Measurements from ENCODE around the gene IKZF4.

IKZF4 gene

GRCh38 chr12:56082967-56083366 lies 62.1 kb downstream of the IKZF4 start:
- DNase-seq (ENCODE audit: low read depth in 2 of 2): no peak

GRCh38 chr12:56084958-56085543 lies 64.2 kb downstream of the IKZF4 start:
- no peak for DNase-seq (ENCODE audit: low read depth in 2 of 2)

DNA sequence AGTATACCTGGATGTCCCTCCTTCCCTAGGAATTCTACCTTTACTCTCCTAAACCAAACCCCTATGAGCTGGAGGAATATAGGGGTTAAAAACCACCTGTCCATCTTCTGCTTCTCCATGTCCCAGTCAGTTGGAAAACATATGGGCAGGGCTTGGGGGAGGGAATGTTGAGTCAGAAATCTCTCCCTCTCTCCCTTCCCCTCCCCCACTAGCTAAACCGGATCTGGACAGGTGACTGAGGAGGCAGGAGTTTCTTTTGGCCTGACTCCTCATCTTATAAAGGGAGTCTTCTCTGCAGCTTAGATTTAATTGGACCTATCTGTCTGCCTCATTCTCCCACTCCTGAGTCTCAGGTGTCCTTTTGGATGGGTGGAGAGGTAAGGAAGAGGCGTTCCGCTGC lies 65.3 kb downstream of the IKZF4 start:
- DNase-seq (ENCODE audit: low read depth in 2 of 2): no peak

DNA sequence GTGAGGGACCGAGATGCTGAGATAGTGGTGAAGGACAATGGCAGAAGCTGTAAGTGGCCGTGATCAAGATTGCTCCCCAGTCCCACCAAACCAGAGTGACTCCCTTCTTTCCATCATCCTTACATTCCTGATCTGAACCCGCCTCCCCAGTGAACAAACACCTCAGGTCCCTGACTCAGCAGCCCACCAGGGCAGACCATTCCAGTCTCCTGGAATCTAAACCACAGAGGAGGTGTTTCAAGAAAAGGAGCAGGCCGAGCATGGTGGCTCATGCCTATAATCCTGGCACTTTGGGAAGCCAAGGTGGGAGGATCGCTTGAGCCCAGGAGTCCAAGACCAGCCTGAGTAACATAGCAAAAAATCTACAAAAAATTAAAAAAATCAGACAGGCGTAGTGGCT lies 65.8 kb downstream of the IKZF4 start:
- DNase-seq (ENCODE audit: low read depth in 2 of 2): no peak

DNA sequence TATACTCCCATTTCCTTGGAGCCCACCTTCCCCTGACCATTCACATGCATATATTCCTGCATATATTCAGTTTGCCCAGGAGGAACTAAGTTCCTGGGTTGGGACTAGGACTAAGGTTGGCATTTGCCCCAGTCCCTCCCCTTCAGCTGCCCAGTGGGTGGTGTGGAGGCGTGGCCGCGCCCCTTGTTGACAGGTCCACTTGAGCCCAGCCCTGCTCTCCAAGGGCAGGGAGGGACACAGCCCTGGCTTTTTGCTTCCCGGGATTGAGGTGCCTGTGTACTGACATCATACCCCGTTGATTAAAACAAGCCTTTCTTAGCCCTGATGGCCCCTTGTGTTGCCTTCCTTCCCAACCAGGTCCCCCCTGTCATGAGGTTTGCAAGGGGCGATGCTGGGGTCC lies 66.4 kb downstream of the IKZF4 start:
- DNase-seq (ENCODE audit: low read depth in 2 of 2): no peak
